Trophoblast cell (in vitro differentiated cells and primary cell): Measurements from ENCODE around the gene RNFT2.

Source experiments
- DNase-seq, 2 donors: peaks; one replicate each; pipeline ENCODE4 v3.0.0-alpha.2; 2016
- H2AFZ ChIP-seq: 2 replicates; pipeline ENCODE4 v1.6.1; 2013; ENCODE audit warnings: low read length, moderate library complexity, mild to moderate bottlenecking; ENCODE audit not compliant: insufficient read depth, poor library complexity
- H2AK5ac ChIP-seq: 2 replicates; pipeline ENCODE4 v1.6.1; 2013; ENCODE audit warnings: mild to moderate bottlenecking, low read length
- H2BK120ac ChIP-seq: 2 replicates; pipeline ENCODE4 v1.6.1; 2013; ENCODE audit warnings: low read length, mild to moderate bottlenecking, moderate library complexity; ENCODE audit not compliant: insufficient read depth, poor library complexity
- H2BK12ac ChIP-seq: 2 replicates; pipeline ENCODE4 v1.6.1; 2013; ENCODE audit warnings: mild to moderate bottlenecking, low read length, moderate library complexity
- H2BK5ac ChIP-seq: 2 replicates; pipeline ENCODE4 v1.6.1; 2013; ENCODE audit warnings: low read length, low read depth, moderate library complexity, mild to moderate bottlenecking; ENCODE audit not compliant: poor library complexity
- H3K14ac ChIP-seq: 2 replicates; pipeline ENCODE4 v1.6.1; 2013; ENCODE audit warnings: mild to moderate bottlenecking, low read length
- H3K18ac ChIP-seq: 2 replicates; pipeline ENCODE4 v1.6.1; 2013; ENCODE audit warnings: mild to moderate bottlenecking, low read length
- H3K23ac ChIP-seq: 2 replicates; pipeline ENCODE4 v1.6.1; 2013; ENCODE audit warnings: low read length
- H3K27ac ChIP-seq: 2 replicates; pipeline ENCODE4 v1.5.1; 2013; ENCODE audit warnings: low read depth, mild to moderate bottlenecking, inconsistent platforms, low read length, moderate library complexity
- H3K27me3 ChIP-seq: 2 replicates; pipeline ENCODE4 v1.6.1; 2013; ENCODE audit warnings: inconsistent platforms, mild to moderate bottlenecking, low read length, moderate library complexity; ENCODE audit not compliant: insufficient read depth
- H3K36me3 ChIP-seq, 2 experiments: 1 replicate in 1 of 2; 2 replicates in 1 of 2; pipeline ENCODE4 v1.6.1; 2013; ENCODE audit warnings: low read length in 2 of 2, mild to moderate bottlenecking in 2 of 2, moderate library complexity in 1 of 2; ENCODE audit not compliant: insufficient read depth in 2 of 2, control insufficient read depth in 1 of 2
- H3K4ac ChIP-seq: 2 replicates; pipeline ENCODE4 v1.6.1; 2013; ENCODE audit warnings: low read depth, mild to moderate bottlenecking, low read length, moderate library complexity
- H3K4me1 ChIP-seq, 2 experiments: 1 replicate in 1 of 2; 2 replicates in 1 of 2; pipeline ENCODE4 v1.6.1; 2013; ENCODE audit warnings: low read length in 2 of 2, mild to moderate bottlenecking in 2 of 2, moderate library complexity in 1 of 2; ENCODE audit not compliant: insufficient read depth in 2 of 2, control insufficient read depth in 1 of 2
- H3K4me2 ChIP-seq: 2 replicates; pipeline ENCODE4 v1.6.1; 2013; ENCODE audit warnings: inconsistent platforms, mild to moderate bottlenecking, low read length, moderate library complexity
- H3K4me3 ChIP-seq: 2 replicates; pipeline ENCODE4 v1.5.1; 2013; ENCODE audit warnings: mild to moderate bottlenecking, low read depth, low read length, inconsistent platforms
- H3K79me1 ChIP-seq: one replicate; pipeline ENCODE4 v1.6.1; 2013; ENCODE audit warnings: low read length
- H3K79me2 ChIP-seq: 2 replicates; pipeline ENCODE4 v1.6.1; 2013; ENCODE audit warnings: low read length, mild to moderate bottlenecking; ENCODE audit not compliant: control insufficient read depth, insufficient read depth, poor library complexity
- H3K9ac ChIP-seq: 2 replicates; pipeline ENCODE4 v1.6.1; 2013; ENCODE audit warnings: mild to moderate bottlenecking, low read length
- H3K9me3 ChIP-seq: 2 replicates; pipeline ENCODE4 v1.6.1; 2013; ENCODE audit warnings: low read depth, mild to moderate bottlenecking, control low read depth, inconsistent platforms, low read length; ENCODE audit not compliant: insufficient read depth
- H4K12ac ChIP-seq: 2 replicates; pipeline ENCODE4 v1.6.1; 2013; ENCODE audit warnings: low read depth, mild to moderate bottlenecking, low read length, moderate library complexity
- H4K8ac ChIP-seq: 2 replicates; pipeline ENCODE4 v1.6.1; 2013; ENCODE audit warnings: low read depth, mild to moderate bottlenecking, low read length, moderate library complexity
- H4K91ac ChIP-seq: one replicate; pipeline ENCODE4 v1.6.1; 2013; ENCODE audit warnings: low read depth, mild to moderate bottlenecking, low read length, moderate library complexity
- WGBS: extraction: QIAGEN DNeasy Blood & Tissue Kit; methylation state at CpG from one replicate; pipeline ENCODE4 v1.1.7; 2013; ENCODE audit warnings: missing lambda C conversion rate; ENCODE audit not compliant: insufficient read length, insufficient coverage; ENCODE audit errors: extremely low coverage; 5-methylcytosine and 5-hydroxymethylcytosine counted together

Gene RNFT2

GRCh38 chr12:116860263-116860662 lies 122.1 kb downstream of the RNFT2 start:
- H3K27ac ChIP-seq: no peak overlapping the region
- no peaks in the 10 kb centered on the region for H3K27me3 ChIP-seq
- no peaks in the 10 kb centered on the region for H3K36me3 ChIP-seq
- peaks cover 1% of the 10 kb centered on the region for H3K9me3 ChIP-seq
- WGBS: no CpG with 5 or more reads among the region's 3 CpGs
- H4K91ac ChIP-seq: no peak overlapping the region
- no peak overlapping the region for H2BK120ac ChIP-seq
- no peak overlapping the region for H3K23ac ChIP-seq
- H3K9ac ChIP-seq: no peak overlapping the region
- peaks cover 0 to 2% of the 10 kb centered on the region in 2 experiments for H3K4me1 ChIP-seq
- no peak overlapping the region for H3K14ac ChIP-seq
- no peak overlapping the region for H2AFZ ChIP-seq
- H4K12ac ChIP-seq: no peak overlapping the region
- no peak overlapping the region for H4K8ac ChIP-seq
- no peak overlapping the region for H2BK5ac ChIP-seq
- H3K4me3 ChIP-seq: no peak overlapping the region
- no peak overlapping the region for H2BK12ac ChIP-seq
- H2AK5ac ChIP-seq: no peak overlapping the region
- no peak overlapping the region for H3K4ac ChIP-seq
- no peak for DNase-seq
- no peak overlapping the region for H3K4me2 ChIP-seq
- no peaks in the 10 kb centered on the region for H3K79me2 ChIP-seq
- no peak overlapping the region for H3K18ac ChIP-seq
- H3K79me1 ChIP-seq: no peaks in the 10 kb centered on the region

- no peak overlapping the region for H3K27ac ChIP-seq
- H3K27me3 ChIP-seq: no peaks in the 10 kb centered on the region
- H2BK5ac ChIP-seq: no peak overlapping the region
- H3K14ac ChIP-seq: no peak overlapping the region
- no peak overlapping the region for H2BK12ac ChIP-seq
- no peak overlapping the region for H2AFZ ChIP-seq
- no peak overlapping the region for H3K18ac ChIP-seq
- no peak overlapping the region for H3K4me3 ChIP-seq
- H3K4ac ChIP-seq: no peak overlapping the region
- H3K9ac ChIP-seq: no peak overlapping the region
- no peaks in the 10 kb centered on the region for H3K79me1 ChIP-seq
- H2BK120ac ChIP-seq: no peak overlapping the region
- H4K91ac ChIP-seq: no peak overlapping the region
- H3K4me2 ChIP-seq: no peak overlapping the region
- H4K12ac ChIP-seq: no peak overlapping the region
- H3K79me2 ChIP-seq: no peaks in the 10 kb centered on the region
- H3K36me3 ChIP-seq: no peaks in the 10 kb centered on the region
- no CpG with 5 or more reads among the region's 12 CpGs for WGBS
- peak; percentile 26 to 66 for DNase-seq
- H3K4me1 ChIP-seq: peaks cover 0 to 2% of the 10 kb centered on the region in 2 experiments
- H4K8ac ChIP-seq: no peak overlapping the region
- H2AK5ac ChIP-seq: no peak overlapping the region
- H3K9me3 ChIP-seq: peaks cover 1% of the 10 kb centered on the region
- no peak overlapping the region for H3K23ac ChIP-seq
Measured at GRCh38 chr12:116861320-116861719, 123.2 kb downstream of the RNFT2 start.

DNA sequence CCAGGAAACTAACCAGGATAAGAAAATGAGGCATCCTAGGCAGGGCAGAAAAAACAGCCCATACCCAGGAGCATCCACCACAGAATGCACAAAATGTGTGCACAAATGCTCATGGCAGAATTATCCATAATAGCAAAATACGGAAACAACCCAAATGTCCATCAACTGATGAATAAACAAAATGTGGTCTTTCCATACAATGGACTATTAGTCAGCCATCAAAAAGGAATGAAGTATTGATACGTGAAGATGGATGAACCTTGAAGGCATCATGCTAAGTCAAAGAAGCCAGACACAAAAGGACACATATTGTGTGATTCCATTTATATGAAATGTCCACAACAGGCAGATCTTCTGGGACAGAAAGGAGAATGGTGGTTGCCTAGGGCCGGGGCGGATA lies 124.1 kb downstream of the RNFT2 start:
- peaks cover 1% of the 10 kb centered on the region for H3K9me3 ChIP-seq
- H3K79me2 ChIP-seq: no peaks in the 10 kb centered on the region
- no peaks in the 10 kb centered on the region for H3K27me3 ChIP-seq
- no peaks in the 10 kb centered on the region for H3K79me1 ChIP-seq
- H4K12ac ChIP-seq: no peak overlapping the region
- no peak overlapping the region for H3K4me3 ChIP-seq
- no peak overlapping the region for H3K14ac ChIP-seq
- no peak overlapping the region for H3K9ac ChIP-seq
- H2AK5ac ChIP-seq: no peak overlapping the region
- H3K36me3 ChIP-seq: no peaks in the 10 kb centered on the region
- H3K4me2 ChIP-seq: no peak overlapping the region
- WGBS: no CpG with 5 or more reads among the region's 4 CpGs
- H2BK120ac ChIP-seq: no peak overlapping the region
- no peak for DNase-seq
- H4K8ac ChIP-seq: no peak overlapping the region
- H3K23ac ChIP-seq: no peak overlapping the region
- H2BK12ac ChIP-seq: no peak overlapping the region
- H3K4me1 ChIP-seq: peaks cover 0 to 2% of the 10 kb centered on the region in 2 experiments
- no peak overlapping the region for H3K18ac ChIP-seq
- no peak overlapping the region for H3K27ac ChIP-seq
- H4K91ac ChIP-seq: no peak overlapping the region
- H2AFZ ChIP-seq: no peak overlapping the region
- H2BK5ac ChIP-seq: no peak overlapping the region
- no peak overlapping the region for H3K4ac ChIP-seq

DNA sequence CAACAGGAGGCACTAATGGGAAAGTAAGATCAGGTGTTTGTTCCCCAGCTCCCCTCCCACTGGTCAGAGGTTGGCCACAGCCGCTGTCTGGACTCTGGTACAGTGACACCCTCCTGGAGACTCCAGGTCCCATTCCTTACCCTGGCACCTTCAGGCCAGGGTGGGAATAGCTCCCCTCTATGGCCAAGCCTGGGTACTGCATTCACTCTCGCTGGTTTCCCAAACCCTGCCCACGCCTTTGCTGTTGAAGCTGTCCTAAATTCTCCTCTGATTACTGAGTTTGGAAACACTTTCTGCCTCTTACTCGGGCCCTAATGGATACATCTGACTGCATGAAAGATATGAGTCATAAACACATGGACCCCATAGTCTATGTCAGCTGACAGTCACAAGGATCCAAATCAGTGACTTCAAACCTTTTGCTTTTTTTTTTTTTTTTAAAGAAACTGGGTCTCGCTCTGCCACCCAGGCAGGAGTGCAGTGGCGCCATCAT lies 125.2 kb downstream of the RNFT2 start:
- H3K4me1 ChIP-seq: peaks cover 0 to 2% of the 10 kb centered on the region in 2 experiments
- H4K8ac ChIP-seq: no peak overlapping the region
- no peak overlapping the region for H3K18ac ChIP-seq
- no peak overlapping the region for H2BK5ac ChIP-seq
- no peak overlapping the region for H3K4ac ChIP-seq
- H3K4me2 ChIP-seq: no peak overlapping the region
- no peak overlapping the region for H4K91ac ChIP-seq
- DNase-seq: peak in 1 of 2 donors; percentile 26
- no peak overlapping the region for H3K9ac ChIP-seq
- no peak overlapping the region for H4K12ac ChIP-seq
- H3K79me2 ChIP-seq: no peaks in the 10 kb centered on the region
- no peak overlapping the region for H3K23ac ChIP-seq
- no peak overlapping the region for H2BK120ac ChIP-seq
- H3K27ac ChIP-seq: no peak overlapping the region
- no CpG with 5 or more reads among the region's 6 CpGs for WGBS
- peaks cover 1% of the 10 kb centered on the region for H3K9me3 ChIP-seq
- H3K36me3 ChIP-seq: no peaks in the 10 kb centered on the region
- H2AK5ac ChIP-seq: no peak overlapping the region
- no peak overlapping the region for H3K14ac ChIP-seq
- H3K4me3 ChIP-seq: no peak overlapping the region
- no peak overlapping the region for H2BK12ac ChIP-seq
- H3K79me1 ChIP-seq: no peaks in the 10 kb centered on the region
- H2AFZ ChIP-seq: no peak overlapping the region
- no peaks in the 10 kb centered on the region for H3K27me3 ChIP-seq
